WTC11 (cell line): ENCODE data around the gene MIPEP.

Experiments used
- CTCF ChIP-seq: fragments of 200-600 bp; IDR thresholded peaks from 2 replicates; pipeline ENCODE4 v1.8.0; 2022; ENCODE audit warnings: antibody characterized with exemption
- JUN ChIP-seq: sonication (generic); formaldehyde crosslinking; IDR thresholded peaks from 2 replicates; pipeline ENCODE4 v1.8.0; 2023; ENCODE audit warnings: mild to moderate bottlenecking, missing genetic modification reagents
- MAX ChIP-seq: sonication (generic); formaldehyde crosslinking; IDR thresholded peaks from 2 replicates; pipeline ENCODE4 v1.8.0; 2022; ENCODE audit warnings: mild to moderate bottlenecking, missing genetic modification reagents
- STAT6 ChIP-seq: sonication (generic); formaldehyde crosslinking; conservative IDR thresholded peaks from 2 replicates; pipeline ENCODE4 v1.8.1; 2023; ENCODE audit warnings: mild to moderate bottlenecking, low read depth, missing genetic modification reagents, moderate library complexity

- TF ChIP-seq MAX (no peak), JUN (no peak), STAT6 (no peak), CTCF (no peak)
These were observed 20.4 kb upstream of the MIPEP start for GRCh38 chr13:23909606-23910005.
